ENCODE measurements around the gene PPP1CA. TPM values are rescaled to one million over a fixed set of nuclear protein-coding genes. Genes with fewer than 3 reads are reported as not detected.

The PPP1CA gene
- polyA plus RNA-seq, 1 donor: 112 TPM

- WGBS (ENCODE audit: insufficient coverage, low lambda C conversion rate): no CpG with 5 or more reads among the region's 5 CpGs
- DNase-seq: no peak
- H3K4me1 ChIP-seq (ENCODE audit: control insufficient read depth, insufficient read depth, low read length): peaks cover 65% of the 10 kb centered on the region
- peaks cover 6% of the 10 kb centered on the region for H3K36me3 ChIP-seq (ENCODE audit: control insufficient read depth, insufficient read depth, low read length)
- no peaks in the 10 kb centered on the region for H3K9me3 ChIP-seq (ENCODE audit: control insufficient read depth, low read depth, low read length)
- no peak overlapping the region for H3K27ac ChIP-seq (ENCODE audit: low read length)
- H3K27me3 ChIP-seq (ENCODE audit: control insufficient read depth, insufficient read depth, low read length): no peaks in the 10 kb centered on the region
- H3K4me3 ChIP-seq (ENCODE audit: low read length): no peak overlapping the region
These were observed 52.6 kb downstream of the PPP1CA start for GRCh38 chr11:67349036-67349435.

Other genes starting within 250 kb of the PPP1CA start
- gene GRK2, start 135.4 kb downstream of the PPP1CA start, polyA plus RNA-seq: 82.5 TPM
- gene ANKRD13D, start 112.6 kb downstream of the PPP1CA start, polyA plus RNA-seq: 38.8 TPM
- 36.4 TPM for gene SSH3, start 98.3 kb downstream of the PPP1CA start, polyA plus RNA-seq
- gene POLD4, start 48.3 kb downstream of the PPP1CA start, polyA plus RNA-seq: 112 TPM
- gene CLCF1, start 28.3 kb downstream of the PPP1CA start, polyA plus RNA-seq: 9.6 TPM
- gene RAD9A, start 9.9 kb downstream of the PPP1CA start, polyA plus RNA-seq: 22.1 TPM
- gene TBC1D10C, start 2.2 kb upstream of the PPP1CA start, polyA plus RNA-seq: 3.7 TPM
- 4.7 TPM for gene CARNS1, start 13.8 kb upstream of the PPP1CA start, polyA plus RNA-seq
- gene RPS6KB2, start 26.6 kb upstream of the PPP1CA start, polyA plus RNA-seq: 40.3 TPM
- 6.8 TPM for gene PTPRCAP, start 35.8 kb upstream of the PPP1CA start, polyA plus RNA-seq
- gene CORO1B, start 41.6 kb upstream of the PPP1CA start, polyA plus RNA-seq: 93.4 TPM
- not detected for gene GPR152, start 50.9 kb upstream of the PPP1CA start, polyA plus RNA-seq
- 0.90 TPM for gene CABP4, start 53.5 kb upstream of the PPP1CA start, polyA plus RNA-seq
- 63.0 TPM for gene TMEM134, start 67.4 kb upstream of the PPP1CA start, polyA plus RNA-seq
- 48.0 TPM for gene AIP, start 81.2 kb upstream of the PPP1CA start, polyA plus RNA-seq
- 54.1 TPM for gene PITPNM1, start 103.5 kb upstream of the PPP1CA start, polyA plus RNA-seq
- gene CDK2AP2, start 106.3 kb upstream of the PPP1CA start, polyA plus RNA-seq: 105 TPM
- gene CABP2, start 121.6 kb upstream of the PPP1CA start, polyA plus RNA-seq: 0.07 TPM
- gene GSTP1, start 182.0 kb upstream of the PPP1CA start, polyA plus RNA-seq: 848 TPM
- 191 TPM for gene NDUFV1, start 205.1 kb upstream of the PPP1CA start, polyA plus RNA-seq
- gene NUDT8, start 228.1 kb upstream of the PPP1CA start, polyA plus RNA-seq: 14.6 TPM
- gene TBX10, start 237.9 kb upstream of the PPP1CA start, polyA plus RNA-seq: 4.9 TPM
- gene ACY3, start 248.9 kb upstream of the PPP1CA start, polyA plus RNA-seq: 86.6 TPM